Kidney capillary endothelial cell (primary cell): ENCODE results near the gene IKZF3.
A peak's percentile ranks its signal among the peaks of the same experiment; 100 is the strongest.

Experiments
- DNase-seq: peaks from one replicate; pipeline ENCODE4 v3.0.0-alpha.2; 2018; ENCODE audit warnings: low spot score

IKZF3 gene

DNA sequence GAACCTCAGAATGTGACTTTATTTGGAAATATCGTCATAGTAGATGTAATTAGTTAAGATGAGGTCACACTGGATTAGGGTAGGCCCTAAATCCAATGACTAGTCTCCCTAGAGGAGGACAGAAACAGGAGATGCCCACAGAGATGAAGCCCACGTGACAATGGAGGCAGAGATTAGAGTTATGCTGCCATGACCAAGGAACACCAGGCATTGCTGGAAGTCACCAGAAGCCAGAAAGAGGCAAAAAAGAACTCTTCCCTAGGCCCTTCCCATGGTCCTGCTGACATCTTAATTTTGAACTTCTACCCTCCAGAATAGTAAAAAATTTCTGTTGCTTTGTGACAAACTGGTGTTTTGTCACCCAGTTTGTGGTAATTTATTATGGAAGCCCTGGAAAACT lies 49.6 kb downstream of the IKZF3 start:
- DNase-seq, result no peak

DNA sequence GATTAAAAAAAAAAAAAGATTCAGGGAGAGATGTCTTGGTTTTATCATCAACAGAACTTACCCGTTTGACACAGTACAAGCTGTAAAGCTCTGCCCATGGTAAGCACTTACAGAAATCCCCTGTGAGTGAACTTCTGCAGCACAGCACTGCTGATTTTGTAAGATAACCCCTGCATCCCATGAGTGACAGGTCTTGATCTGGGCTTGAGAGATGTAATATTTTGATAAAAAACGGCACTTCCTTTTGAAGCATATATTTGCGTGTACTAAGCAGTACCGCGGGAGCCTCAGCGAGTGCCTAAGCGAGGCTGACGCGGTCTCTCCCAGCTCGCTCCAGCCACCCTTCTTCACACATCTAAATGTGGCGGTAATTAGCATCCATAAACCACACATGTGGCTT lies 50.5 kb downstream of the IKZF3 start:
- no peak for DNase-seq

DNA sequence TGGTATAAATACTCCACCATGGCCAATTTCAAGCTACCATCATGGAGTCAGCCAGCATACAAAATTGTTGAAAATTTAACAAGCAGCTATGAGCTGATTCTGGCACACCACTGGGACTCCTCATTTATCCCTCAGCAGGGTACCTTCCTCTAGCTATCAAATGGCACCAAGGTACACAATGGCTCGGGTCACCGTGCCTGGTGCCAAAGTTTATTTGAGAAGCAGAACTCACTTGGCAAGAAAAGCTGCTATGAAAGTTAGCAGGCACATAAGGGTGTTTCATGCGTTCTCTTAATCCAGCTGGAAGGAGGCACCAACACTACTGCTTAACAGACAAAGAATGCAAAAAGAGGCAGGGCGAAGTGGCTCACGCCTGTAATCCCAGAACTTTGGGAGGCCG lies 51.6 kb downstream of the IKZF3 start:
- no peak for DNase-seq

DNA sequence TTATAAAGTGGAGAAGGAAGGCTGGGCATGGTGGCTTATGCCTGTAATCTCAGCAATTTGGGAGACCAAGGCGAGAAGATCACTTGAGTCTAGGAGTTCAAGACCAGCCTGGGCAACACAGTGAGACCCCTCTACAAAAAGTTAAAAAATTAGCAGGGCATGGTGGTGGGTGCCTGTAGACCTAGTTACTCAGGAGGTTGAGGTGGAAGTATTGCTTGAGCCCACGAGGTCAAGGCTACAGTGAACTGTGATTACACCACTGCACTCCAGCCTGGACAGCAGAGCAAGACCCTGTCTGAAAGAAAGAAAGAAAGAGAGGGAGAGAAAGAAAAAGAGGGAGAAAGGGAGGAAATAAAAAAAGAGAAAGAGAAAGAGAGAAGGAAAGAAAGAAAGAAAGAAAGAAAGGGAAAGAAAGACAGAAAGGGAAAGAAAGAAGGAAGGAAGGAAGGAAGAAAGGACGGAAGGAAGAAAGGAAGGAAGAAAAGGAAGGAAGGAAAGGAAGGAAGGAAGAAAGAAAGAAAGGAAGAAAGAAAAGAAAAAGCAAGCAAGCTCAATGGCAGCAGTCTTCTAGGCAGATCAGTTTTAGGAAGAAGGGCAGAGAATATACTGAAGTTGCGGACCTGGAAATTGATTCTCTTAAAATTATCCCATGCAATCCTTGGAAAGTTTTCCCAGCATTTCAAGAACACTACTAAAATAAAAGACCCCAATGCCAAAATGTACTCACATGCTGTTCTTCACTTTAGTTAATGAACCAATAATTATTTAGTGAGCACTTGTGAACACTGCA lies 53.0 kb downstream of the IKZF3 start:
- no peak for DNase-seq

DNA sequence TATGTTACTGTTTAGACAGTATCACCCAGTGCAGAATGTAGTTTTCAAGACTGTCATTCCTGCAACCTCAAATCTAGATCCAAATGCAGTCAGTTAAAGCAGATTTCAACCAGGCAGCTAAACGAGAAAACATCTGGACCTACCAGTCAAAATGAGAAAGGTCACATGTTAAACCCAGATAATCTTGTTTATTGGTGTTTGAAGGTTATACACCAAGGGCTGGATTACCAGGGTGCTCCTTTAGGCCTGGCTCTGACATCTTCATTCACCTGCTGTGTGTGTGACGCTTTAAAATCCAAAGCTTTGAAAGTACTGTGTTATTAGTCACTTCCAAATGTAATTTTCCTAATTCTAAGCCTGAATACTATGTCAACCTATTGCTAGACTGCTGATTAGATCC lies 54.9 kb downstream of the IKZF3 start:
- no peak for DNase-seq

DNA sequence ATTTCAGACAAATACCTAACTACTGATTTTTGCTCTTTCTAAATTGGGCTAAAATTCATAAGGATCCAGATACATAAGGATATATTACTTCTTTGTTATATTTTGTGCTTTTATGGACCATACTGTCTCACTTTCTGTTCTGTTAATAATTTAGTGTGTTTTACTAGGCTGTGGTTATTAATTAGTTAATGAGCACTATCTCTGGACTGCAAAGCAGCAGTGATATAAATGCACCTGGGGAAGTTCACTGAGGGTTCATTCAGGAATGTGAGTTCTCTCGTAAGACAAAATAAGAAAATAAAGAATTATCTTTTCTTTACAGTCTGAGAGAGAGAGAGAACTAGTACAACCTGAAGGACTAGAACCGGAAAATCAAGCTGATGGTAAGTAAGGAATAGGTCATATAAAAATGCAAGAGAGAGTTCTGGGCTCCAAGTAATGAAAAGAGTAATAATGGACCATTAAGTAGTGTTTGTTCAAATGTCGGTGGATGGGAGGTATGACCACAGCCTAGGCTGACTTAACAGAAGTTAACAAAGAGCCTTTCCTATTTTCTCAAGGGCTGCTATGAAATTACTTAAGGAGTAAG lies 55.6 kb downstream of the IKZF3 start:
- DNase-seq, result no peak

DNA sequence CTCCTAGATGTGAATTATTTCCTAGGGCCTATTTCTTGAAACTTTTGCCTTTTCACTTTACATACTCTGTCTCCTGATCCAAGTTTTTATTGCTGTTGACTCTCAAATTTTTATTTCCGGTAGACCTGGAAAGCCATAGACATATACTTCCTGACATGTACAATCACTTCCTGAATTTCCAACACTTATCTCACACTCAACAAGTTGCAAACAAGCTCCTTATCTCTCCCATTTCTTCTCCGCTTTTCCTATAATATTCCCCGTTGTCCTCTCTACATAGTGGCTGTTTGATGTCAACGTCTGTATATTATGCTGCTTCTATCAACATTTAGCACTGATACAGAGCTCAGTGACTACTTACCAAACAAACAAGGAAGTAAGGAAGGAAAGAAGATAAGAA lies 59.3 kb downstream of the IKZF3 start:
- DNase-seq, result peak; percentile 10

DNA sequence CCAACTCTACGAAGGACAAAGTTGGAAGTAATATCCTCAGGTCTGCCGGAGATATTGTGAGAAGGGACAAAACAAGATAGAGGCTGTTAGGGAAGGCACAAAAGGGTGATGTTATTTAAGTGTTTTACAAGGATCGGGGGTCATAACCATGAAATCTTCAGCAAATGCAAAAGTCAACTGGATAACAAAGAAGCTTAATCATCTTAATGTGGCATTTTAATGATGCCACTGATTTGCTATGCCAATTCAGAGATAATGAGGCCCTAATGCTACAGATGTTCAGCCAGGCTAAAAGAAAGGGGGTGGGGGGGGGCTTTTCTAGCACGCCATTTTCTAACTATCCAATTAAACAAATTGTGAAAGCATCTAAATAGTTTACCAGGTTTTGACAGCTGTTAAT lies 63.1 kb downstream of the IKZF3 start:
- DNase-seq, result no peak

DNA sequence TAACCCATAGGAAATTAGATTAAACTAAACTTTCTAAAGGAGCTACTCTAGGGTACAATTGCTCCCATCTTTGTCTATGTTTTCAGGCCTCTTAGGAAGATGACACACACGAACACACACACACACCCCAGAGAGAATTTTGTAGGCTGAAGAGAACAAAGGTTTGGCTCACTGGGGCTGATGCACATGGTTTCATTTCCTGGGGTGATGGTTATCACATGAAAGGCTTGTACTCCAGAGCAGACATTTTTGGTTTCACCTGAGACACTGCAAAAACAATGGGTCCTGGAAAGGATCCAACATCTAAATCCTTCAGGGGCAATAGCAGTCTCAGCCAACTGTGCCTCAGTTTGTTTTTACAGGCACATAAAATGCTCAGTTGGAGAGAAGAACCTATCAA lies 63.6 kb downstream of the IKZF3 start:
- DNase-seq, result no peak

DNA sequence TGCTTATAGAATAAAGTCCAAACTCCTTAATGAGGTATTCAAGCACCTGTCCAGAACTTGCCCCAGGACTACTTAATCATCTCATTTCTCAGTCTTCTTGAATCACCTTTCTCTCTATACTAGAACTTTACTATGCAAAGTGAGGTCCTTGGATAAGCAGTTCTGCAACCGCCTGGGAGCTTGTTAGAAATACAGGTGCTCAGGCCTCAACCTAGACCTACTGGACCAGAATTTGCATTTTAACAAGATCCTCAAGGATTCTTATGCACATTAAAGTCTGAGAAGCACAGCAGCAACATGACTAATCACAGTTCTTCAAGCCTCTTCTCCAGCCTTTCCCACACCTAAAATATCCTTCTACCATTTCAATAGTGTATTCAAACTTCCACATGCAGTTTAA lies 64.7 kb downstream of the IKZF3 start:
- no peak for DNase-seq

DNA sequence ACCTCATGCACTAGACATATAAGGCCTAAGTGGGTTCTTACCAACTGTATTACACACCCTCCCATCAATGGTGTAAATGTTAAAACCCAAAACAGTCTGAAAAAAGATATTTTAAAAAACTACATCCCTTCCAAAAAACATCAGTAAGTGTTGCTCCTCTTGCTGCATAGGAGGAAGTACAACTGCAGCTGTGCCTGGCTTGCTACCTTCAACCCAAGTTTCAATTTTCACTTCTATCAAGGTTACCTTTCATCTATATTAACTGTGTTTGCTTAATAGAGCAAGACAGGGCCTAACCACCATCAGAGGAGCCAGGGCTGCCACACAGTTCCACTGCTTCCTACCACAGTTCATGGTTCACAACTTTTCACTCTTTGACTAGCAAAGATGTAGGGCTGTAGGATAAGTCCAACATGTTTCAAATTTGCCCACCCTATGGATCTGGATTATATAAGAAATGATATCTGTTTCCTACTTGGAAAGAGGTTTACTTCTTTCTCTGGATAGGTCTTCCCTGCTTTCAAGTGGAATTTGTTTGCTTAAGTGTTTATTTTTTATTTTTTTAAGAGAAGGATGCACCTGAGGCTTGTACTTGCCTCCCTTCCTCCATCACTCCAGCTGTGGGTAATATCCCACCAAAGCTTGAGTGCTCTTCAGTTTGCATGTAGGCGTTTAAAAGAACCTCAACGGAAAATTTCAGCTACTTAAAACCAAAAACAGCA lies 69.7 kb downstream of the IKZF3 start:
- DNase-seq, result no peak

DNA sequence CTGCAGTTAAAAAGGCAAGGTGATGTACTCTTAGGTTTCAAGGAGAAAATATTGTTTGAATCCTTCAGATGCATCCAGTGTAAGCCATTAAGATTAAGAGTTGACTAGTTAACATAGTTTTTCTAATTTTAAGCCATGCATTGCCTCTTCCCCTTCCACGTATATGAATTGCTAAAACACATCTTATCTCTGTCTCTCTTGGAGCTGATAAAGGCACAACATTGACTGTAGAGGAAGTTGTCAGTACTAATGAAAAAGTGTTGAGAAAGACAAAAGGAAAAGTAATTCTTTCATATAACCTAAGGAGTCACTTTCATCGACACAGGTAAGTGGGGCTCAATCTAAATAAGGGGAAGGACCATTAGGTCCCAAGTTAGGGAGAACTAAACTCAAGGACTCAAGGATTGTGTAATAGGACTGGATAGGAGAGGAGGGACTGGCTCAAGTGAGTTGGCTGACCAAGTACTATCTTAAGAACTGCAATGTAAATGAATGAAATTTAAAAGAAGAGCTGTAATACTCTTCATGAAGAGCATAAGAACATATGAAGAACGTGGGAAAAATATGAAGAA lies 70.7 kb downstream of the IKZF3 start:
- DNase-seq, result no peak

DNA sequence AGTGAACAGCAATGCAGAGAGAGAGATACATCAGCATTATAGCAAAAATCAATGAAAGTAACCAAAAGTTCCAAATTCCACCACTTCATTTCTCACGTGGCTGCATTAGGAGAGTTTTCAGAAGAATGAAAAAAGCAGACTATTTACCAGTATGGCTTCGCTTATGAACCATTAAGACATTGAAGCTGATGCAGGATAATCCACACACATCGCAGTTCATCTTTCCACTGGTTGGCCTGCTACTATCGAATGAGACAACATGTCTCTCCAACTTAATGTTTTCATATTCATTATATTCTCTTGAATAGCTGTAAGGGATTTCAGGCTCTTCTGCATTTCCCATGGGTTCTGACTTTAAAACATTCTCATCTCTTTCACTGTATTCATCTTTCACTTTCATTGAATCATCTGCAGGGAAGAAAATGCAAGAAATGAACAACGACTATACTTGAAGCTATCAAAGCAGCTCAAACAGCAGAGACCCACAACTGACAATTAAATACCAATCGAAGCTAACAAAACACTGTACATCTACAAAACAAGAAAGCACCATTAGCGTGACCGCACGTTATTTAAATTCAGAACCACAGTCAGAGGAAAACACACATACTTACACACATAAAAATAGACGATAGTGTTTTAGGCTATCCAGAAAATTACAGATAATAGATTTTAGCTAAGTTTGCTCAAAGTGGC lies 71.4 kb downstream of the IKZF3 start:
- DNase-seq, result no peak

DNA sequence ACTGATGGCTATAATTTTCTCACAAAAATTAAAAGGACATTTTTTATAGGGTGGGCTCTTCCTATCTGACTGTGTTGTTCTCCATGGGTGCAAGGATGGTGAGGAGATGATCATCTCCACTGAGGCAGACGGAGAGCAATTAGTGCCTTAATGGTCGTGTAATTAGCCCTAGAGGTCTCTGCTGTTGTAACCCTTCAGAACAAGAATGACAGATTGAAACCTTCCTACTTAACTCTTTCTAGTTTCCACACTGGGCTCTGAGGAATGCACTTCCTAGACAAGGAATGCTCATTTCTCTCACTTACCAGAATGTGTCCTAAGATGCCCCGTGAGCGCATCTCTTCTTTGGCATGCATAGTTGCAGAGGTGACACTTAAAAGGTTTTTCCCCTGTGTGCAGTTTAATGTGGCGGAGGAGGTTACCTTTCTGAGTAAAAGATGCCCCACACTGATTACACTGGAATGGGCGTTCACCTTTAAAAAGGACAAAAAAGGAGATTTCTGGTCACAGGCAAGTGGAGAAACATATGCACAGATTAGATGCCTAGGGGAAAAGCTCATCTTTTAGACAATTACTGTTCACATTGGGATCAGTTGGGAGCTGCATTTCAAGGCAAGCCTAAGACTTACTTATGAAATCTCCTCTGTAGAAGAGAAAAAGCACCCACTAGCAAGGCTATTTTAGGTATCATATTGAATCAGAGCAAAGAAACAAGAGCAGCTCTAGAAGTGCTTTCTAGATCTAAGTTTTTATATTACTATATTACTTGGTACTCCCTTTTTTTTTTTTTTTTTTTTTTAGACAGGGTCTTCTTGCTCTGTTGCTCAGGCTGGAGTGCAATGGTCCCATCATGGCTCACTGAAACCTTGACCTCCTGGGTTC lies 72.8 kb downstream of the IKZF3 start:
- DNase-seq, result no peak

DNA sequence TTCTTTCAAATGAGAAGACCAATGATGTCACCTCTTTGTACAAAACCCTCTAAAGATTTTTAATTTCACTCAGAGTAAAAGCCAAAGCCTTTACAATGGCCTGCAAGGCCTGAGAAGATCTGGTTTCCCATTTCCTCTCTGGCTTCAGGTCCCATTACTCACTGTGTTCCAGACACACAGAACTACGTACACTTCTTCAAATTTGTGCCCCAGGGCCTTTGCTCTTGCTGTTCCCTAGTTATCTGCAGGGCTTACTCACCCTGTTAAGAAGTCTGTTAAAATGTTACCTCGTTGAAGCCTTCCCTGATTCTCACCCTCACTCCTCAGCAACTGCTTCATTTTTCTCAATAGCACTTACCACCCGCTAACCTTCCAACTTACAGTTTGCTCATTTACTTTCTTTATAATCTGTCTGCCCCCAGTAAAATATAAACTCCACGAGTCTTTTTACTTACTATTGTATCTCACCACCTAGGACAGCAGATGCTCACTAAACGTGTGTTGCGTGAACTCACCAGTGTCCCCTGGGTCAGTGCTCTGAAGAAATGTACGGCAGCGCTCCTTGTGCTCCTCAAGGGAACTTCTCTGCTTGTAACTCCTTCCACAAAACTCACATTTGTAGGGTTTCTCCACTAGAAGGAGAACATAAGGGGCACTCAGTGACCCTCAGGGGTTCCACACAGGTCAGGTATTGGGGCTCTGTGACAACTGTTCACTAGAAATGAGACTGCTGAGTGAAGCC lies 76.2 kb downstream of the IKZF3 start:
- DNase-seq, result no peak

DNA sequence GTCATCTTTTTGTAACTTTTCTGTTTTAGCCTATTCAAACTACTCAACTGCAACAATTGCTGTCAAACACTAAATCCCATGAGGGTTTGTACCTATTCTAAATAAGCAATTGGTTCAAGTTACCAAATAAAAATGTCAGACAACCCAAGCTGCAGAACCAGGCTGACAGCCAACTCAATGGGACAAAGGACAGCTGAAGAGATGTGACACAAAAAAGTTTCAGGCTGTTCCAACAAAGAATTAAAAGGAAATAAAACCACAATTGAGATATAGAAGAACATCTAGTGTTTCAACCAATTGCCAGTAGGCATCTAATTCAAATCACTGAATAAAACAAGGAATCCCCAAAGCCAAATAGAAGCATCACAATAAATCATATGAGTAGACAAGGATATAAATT lies 77.1 kb downstream of the IKZF3 start:
- no peak for DNase-seq

DNA sequence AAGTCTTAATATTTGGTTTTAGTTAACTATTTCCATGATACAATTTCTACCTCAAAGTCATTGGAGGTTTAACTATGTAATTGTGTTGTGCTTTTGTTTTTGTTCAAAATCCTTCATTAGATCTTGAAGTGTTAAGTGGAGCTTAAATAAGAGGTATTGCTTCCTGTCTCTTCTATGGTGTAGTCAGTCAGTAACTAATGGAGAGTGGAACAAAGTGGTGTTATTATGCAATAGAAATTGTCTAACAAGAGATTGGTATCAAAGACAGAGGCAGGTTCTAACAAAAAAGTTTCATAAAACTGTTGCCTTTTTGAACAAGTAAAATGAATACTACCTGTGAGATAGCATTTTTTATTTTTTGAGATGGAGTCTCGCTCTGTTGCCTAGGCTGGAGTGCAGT lies 81.1 kb downstream of the IKZF3 start:
- DNase-seq, result no peak

DNA sequence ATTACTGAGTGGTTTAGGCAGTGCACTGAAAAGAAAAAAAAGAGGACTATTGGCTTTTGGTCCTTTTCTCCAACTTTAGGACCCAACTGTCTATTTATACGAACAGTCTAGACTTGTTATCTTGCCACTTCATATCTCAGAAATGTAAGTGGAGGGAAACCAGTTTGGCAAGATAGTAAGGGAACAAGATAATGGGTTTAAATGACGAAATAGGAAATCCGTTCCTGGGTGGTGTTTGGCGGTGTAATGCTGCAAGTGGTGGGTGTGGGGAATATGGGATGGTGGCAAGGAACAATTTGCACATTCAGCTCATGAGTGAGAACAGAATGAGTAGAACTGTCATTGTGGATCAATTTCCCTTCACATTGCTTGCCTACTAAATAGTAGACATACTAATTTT lies 81.6 kb downstream of the IKZF3 start:
- DNase-seq, result no peak

DNA sequence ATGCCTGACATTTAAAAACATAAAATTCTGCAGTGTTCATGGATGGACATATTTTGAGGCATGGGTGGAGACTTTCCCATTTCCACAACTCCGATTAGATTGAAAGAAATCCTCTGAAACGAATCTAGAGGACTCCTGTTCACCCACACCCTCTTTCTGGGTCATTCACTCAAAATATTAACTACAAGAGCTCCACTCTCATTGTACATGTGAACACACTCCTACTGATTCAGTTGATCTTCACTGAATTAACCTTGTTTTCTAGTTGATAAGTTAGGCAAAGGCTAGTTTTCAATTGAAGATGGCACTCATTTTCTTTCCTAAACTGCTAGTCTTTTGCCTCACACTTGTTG lies 82.3 kb downstream of the IKZF3 start:
- no peak for DNase-seq

DNA sequence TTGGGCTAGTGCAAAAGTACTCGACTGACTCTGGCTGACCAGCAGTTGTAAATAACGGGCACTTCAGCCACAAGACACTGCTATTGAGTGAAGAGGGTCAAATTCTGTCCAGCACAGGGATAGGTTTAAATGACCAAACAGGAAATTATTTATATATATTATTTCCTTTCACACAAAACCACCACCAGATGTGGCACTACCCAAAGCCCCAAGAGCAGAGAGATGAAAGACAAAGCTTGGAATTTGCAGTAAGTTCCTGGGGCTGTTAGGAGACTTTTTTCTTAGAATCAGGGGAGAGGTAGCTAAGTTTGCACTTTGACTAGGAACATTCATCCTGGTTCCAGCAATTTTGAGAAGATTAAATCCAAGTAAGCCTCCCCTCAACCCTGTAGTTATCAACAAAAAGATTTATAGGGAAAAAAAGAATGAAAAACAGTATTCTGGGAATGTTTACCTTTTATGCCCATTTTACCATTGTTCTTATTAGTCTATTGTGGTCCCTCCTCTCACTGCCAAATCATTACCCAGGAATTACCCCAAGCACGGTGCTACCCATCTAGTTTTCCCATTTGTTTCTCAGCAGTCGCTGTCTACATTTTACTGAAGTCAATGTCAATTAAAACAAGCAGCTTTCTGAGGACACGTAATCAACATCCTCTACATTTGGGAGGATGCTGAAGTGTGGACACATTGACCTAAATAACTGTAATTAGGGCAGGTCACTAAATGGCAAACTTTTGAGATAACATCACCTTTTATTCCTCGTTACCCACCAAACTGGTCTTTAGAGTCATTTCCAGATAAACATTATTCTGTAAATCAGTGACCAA lies 82.9 kb downstream of the IKZF3 start:
- DNase-seq, result no peak
